WTC11 (cell line): ENCODE data around the gene SMOC2.

Experiments
- ATF2 ChIP-seq: sonication (generic); formaldehyde crosslinking; IDR thresholded peaks from 2 replicates; pipeline ENCODE4 v1.8.1; 2022; ENCODE audit warnings: low read depth, missing genetic modification reagents, borderline replicate concordance
- CTCF ChIP-seq: fragments of 200-600 bp; IDR thresholded peaks from 2 replicates; pipeline ENCODE4 v1.8.0; 2022; ENCODE audit warnings: antibody characterized with exemption
- E2F4 ChIP-seq: sonication (generic); formaldehyde crosslinking; IDR thresholded peaks from 2 replicates; pipeline ENCODE4 v1.8.1; 2022; ENCODE audit warnings: low read depth, mild to moderate bottlenecking, moderate library complexity, missing genetic modification reagents, borderline replicate concordance
- ETV6 ChIP-seq: sonication (generic); formaldehyde crosslinking; IDR thresholded peaks from 2 replicates; pipeline ENCODE4 v1.8.1; 2022; ENCODE audit warnings: mild to moderate bottlenecking, missing genetic modification reagents
- TEAD4 ChIP-seq: sonication (generic); formaldehyde crosslinking; IDR thresholded peaks from 2 replicates; pipeline ENCODE4 v1.8.0; 2022; ENCODE audit warnings: mild to moderate bottlenecking, missing genetic modification reagents
- TF ChIP-seq, protein P1 (sequence below): sonication (generic); formaldehyde crosslinking; IDR thresholded peaks from 2 replicates; pipeline ENCODE4 v1.8.1; 2023; ENCODE audit warnings: mild to moderate bottlenecking, moderate library complexity, missing genetic modification reagents

DNA sequence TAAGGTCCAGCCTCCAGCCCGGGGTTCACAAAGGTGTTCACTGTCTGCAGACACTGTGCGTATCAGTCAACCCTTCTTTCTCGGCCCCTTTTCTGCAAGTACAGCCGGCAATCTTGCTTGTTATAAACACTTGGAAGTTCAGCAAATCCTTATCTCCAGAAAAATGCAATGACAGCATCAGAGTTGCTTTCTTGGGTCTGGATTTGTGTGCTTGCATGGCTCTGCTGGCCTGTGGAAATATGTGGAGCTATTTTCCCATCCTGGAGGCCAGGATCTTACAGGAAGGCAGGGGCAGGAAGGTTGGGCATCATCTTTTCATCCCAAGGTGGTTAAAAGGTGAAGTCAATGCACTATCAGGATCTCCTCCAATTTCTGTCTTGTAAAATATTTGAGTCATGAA is 100.3 kb downstream of the SMOC2 start:
- TF ChIP-seq CTCF = no peak
- no peak for TF ChIP-seq ATF2 (CRISPR knock-in tag)
- TF ChIP-seq, protein P1, sequence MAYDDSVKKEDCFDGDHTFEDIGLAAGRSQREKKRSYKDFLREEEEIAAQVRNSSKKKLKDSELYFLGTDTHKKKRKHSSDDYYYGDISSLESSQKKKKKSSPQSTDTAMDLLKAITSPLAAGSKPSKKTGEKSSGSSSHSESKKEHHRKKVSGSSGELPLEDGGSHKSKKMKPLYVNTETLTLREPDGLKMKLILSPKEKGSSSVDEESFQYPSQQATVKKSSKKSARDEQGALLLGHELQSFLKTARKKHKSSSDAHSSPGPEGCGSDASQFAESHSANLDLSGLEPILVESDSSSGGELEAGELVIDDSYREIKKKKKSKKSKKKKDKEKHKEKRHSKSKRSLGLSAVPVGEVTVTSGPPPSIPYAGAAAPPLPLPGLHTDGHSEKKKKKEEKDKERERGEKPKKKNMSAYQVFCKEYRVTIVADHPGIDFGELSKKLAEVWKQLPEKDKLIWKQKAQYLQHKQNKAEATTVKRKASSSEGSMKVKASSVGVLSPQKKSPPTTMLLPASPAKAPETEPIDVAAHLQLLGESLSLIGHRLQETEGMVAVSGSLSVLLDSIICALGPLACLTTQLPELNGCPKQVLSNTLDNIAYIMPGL (CRISPR knock-in tag) = no peak
- TF ChIP-seq TEAD4 (CRISPR knock-in tag) = no peak
- TF ChIP-seq E2F4 (CRISPR knock-in tag) = no peak
- TF ChIP-seq ETV6 (CRISPR knock-in tag) = no peak
